Measurements from ENCODE around the gene PRPF19.

PRPF19 gene

GRCh38 chr11:60942970-60943565 is 36.7 kb upstream of the PRPF19 start:
- no peak for DNase-seq (ENCODE audit: extremely low read depth, low read depth)
- TF ChIP-seq CTCF (IDR thresholded peaks at IDR 0.05; ENCODE audit: low read depth, low read length): no peak

- TF ChIP-seq CTCF (IDR thresholded peaks at IDR 0.05; ENCODE audit: low read depth, low read length): no peak
Measured at GRCh38 chr11:60942219-60942618, 35.8 kb upstream of the PRPF19 start.

GRCh38 chr11:60941371-60942119 is 35.2 kb upstream of the PRPF19 start:
- TF ChIP-seq CTCF (IDR thresholded peaks at IDR 0.05; ENCODE audit: low read depth, low read length): no peak
- no peak for DNase-seq (ENCODE audit: extremely low read depth, low read depth)

More at GRCh38 chr11:60942219-60942618, 35.8 kb upstream of the PRPF19 start:
- DNase-seq (ENCODE audit: extremely low read depth, low read depth): no peak

GRCh38 chr11:60939855-60940254 is 33.5 kb upstream of the PRPF19 start:
- no peak for TF ChIP-seq CTCF (IDR thresholded peaks at IDR 0.05; ENCODE audit: low read depth, low read length)
- no peak for DNase-seq (ENCODE audit: extremely low read depth, low read depth)

GRCh38 chr11:60939301-60939700 is 32.9 kb upstream of the PRPF19 start:
- TF ChIP-seq CTCF (IDR thresholded peaks at IDR 0.05; ENCODE audit: low read depth, low read length): no peak
- no peak for DNase-seq (ENCODE audit: extremely low read depth, low read depth)

GRCh38 chr11:60938500-60938899 is 32.1 kb upstream of the PRPF19 start:
- no peak for TF ChIP-seq CTCF (IDR thresholded peaks at IDR 0.05; ENCODE audit: low read depth, low read length)
- no peak for DNase-seq (ENCODE audit: extremely low read depth, low read depth)

- TF ChIP-seq CTCF (IDR thresholded peaks at IDR 0.05; ENCODE audit: low read depth, low read length): no peak
- no peak for DNase-seq (ENCODE audit: extremely low read depth, low read depth)
Measured at GRCh38 chr11:60937811-60938210, 31.4 kb upstream of the PRPF19 start.
